ENCODE results near the gene CCDC117.
"Not testable (repeated sequence)": the region's sequence is repeated elsewhere in the genome, so short reads cannot be mapped to it uniquely, and the experiment has no call there.

Gene CCDC117, protein sequence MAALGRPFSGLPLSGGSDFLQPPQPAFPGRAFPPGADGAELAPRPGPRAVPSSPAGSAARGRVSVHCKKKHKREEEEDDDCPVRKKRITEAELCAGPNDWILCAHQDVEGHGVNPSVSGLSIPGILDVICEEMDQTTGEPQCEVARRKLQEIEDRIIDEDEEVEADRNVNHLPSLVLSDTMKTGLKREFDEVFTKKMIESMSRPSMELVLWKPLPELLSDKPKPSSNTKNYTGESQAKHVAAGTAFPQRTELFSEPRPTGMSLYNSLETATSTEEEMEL

DNA sequence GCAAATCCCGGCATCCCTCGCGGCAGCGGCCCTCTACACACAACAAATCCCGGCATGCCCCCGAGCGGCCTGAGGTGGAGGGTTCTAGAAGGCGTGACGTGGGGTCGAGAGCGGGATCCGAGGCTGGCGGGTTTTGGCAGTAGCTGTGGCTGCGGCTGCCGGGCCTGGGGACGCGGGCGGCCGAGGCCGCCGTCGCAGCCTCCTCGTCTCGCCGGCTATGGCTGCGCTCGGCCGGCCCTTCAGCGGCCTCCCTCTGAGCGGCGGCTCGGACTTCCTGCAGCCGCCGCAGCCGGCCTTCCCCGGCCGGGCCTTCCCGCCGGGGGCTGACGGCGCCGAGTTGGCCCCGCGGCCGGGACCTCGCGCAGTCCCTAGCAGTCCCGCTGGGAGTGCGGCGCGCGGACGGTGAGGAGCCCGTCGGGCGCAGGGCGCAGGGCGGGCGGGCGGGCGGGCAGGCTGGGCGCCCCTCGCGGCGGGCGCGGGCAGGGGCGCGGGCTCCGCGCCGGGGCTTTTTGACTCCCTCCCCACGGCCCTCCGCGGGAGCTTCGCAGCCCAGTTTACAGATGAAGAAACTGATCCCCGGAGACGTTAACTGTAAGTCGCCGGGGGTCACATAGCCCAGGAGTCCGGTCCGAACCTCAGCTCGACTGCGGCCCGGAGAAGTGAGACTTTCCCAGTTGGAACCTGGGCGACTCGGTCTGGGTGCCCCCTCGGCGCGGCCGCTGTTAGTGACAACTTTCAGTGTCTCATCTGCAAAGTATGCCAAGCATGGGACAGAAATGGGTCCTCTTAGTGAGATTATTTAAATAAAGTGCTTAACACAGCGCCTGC, at the start of gene CCDC117:
CCDC117 (plus strand) TSS at position 63 of the 828 bp plus-strand sequence; CDS start at position 218, 155 bp downstream.
- Histone ChIP-seq H3K4me3 (peak within 1 kb of the TSS; percentile 81), H3K4me1 (peaks cover 17% of the 10 kb centered on the region), H3K9ac (peak within 1 kb of the TSS; percentile 93), H3K27me3 (no peaks in the 10 kb centered on the region), H3K9me3 (peaks cover 9% of the 10 kb centered on the region), H3K27ac (peak within 1 kb of the TSS; percentile 95), H3K36me3 (peaks cover 37% of the 10 kb centered on the region), H3K4me2 (peak within 1 kb of the TSS; percentile 85), H4K20me1 (peaks cover 29% of the 10 kb centered on the region)
- no peak for TF ChIP-seq Cebpa-rat (IDR thresholded peaks at IDR 0.05)

DNA sequence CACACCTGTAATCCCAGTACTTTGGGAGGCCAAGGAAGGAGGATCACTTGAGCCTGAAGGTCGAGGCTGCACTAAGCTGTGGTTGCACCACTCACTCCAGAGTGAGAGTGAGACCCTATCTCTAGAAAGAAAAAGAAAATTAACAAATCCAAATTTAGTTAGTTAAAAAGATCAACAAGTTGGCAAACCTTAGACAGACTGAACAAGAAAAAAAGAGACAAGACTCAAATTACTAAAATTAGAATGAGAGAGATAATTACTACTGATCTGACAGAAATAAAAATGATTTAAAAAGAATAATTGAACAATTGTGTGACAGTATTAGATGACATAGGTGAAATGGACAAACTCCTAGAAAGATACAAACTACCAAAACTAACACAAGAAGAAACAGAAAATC, 44.5 kb upstream of the CCDC117 start:
- Histone ChIP-seq H3K4me2 (peak overlapping the region; percentile 81; the same call in 1 of the 2 replicates), H3K4me3 (no peak overlapping the region), H3K36me3 (peaks cover 75% of the 10 kb centered on the region), H3K27me3 (no peaks in the 10 kb centered on the region), H3K27ac (no peak overlapping the region), H4K20me1 (peaks cover 38% of the 10 kb centered on the region), H3K4me1 (peaks cover 18% of the 10 kb centered on the region), H3K9me3 (no peaks in the 10 kb centered on the region), H3K9ac (no peak overlapping the region)
- no peak for TF ChIP-seq Cebpa-rat (IDR thresholded peaks at IDR 0.05)

DNA sequence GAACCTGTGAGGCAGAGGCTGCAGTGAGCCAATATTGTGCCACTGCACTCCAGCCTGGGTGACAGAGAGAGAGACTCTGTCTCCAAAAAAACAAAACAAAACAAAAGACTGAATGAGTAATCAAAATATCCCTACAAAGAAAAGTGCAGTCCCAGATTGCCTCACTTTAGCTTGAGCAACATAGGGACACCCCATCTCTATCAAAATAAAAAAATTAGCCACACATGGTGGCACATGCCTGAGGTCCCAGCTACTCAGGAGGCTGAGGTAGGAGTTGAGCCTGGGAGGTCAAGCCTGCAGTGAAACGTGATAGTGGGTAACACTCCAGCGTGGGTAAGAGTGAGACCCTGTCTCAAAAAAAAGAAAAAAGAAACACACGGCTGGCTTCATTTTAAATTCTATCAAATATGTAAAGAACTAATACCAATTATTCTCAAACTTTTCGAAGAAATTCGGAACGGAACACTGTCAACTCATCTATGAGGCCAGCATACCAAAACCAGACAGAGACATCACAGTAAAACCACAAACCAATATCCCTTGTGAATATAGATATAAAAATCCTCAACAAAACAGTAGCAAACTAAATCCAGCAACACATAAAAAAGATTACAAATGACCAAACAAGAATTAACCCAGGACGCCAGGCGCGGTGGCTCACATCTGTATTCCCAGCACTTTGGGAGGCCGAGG, 43.7 kb upstream of the CCDC117 start:
- H3K4me3 ChIP-seq = no peak overlapping the region
- no peak for TF ChIP-seq Cebpa-rat (IDR thresholded peaks at IDR 0.05)
- H3K9ac ChIP-seq = no peak overlapping the region
- no peaks in the 10 kb centered on the region for H3K27me3 ChIP-seq
- peaks cover 18% of the 10 kb centered on the region for H3K4me1 ChIP-seq
- H3K27ac ChIP-seq = no peak overlapping the region
- H3K9me3 ChIP-seq = no peaks in the 10 kb centered on the region
- peak overlapping the region; percentile 81 for H3K4me2 ChIP-seq
- H3K36me3 ChIP-seq = peaks cover 75% of the 10 kb centered on the region
- H4K20me1 ChIP-seq = peaks cover 43% of the 10 kb centered on the region

DNA sequence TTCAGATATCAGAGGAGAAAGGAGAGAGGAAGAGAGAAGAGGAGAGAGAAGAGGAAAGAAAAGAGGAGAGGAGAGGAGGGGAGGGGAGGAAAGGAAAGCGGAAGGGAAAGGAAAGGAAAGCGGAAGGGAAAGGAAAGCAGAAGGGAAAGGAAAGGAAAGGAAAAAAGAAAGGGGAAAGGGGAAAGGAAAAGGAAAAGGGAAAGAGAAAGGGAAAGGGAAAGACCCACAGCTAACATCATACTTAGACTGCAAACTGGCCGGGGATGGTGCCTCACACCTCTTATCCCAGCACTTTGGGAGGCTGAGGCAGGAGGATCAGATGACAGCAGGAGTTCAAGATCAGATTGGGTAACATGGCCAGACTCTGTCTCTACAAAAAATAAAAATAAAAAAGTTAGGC, 42.3 kb upstream of the CCDC117 start:
- no peak overlapping the region for H3K9ac ChIP-seq
- no peaks in the 10 kb centered on the region for H3K27me3 ChIP-seq
- H3K9me3 ChIP-seq = no peaks in the 10 kb centered on the region
- H3K4me3 ChIP-seq = no peak overlapping the region
- H4K20me1 ChIP-seq = peaks cover 51% of the 10 kb centered on the region
- TF ChIP-seq Cebpa-rat (IDR thresholded peaks at IDR 0.05) = no peak
- H3K36me3 ChIP-seq = peaks cover 71% of the 10 kb centered on the region
- H3K4me2 ChIP-seq = no peak overlapping the region
- no peak overlapping the region for H3K27ac ChIP-seq
- H3K4me1 ChIP-seq = peaks cover 18% of the 10 kb centered on the region

DNA sequence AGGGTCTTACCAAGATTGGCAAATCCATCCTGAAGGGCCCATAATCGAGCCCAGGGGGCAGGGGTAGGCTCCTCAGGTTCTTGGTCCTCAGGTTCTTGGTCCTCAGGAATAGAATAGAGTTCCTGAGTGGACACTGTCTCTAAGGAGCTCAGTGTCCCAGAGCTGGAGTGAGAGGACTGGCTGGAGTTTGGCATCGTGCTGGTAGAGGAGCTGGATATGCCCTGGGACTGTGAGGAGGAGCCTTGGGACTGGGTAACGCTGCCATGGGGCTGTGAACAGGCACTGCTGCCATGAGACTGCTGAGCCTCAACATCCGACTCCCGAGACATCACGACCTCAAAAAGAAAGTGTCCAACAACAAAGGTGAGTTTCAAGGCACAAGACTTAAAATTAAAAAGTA, 38.1 kb upstream of the CCDC117 start:
- Histone ChIP-seq H3K27me3 (no peaks in the 10 kb centered on the region), H3K4me2 (no peak overlapping the region), H3K36me3 (peaks cover 77% of the 10 kb centered on the region), H4K20me1 (peaks cover 42% of the 10 kb centered on the region), H3K9ac (no peak overlapping the region), H3K4me3 (no peak overlapping the region), H3K9me3 (no peaks in the 10 kb centered on the region), H3K4me1 (peaks cover 8% of the 10 kb centered on the region), H3K27ac (no peak overlapping the region)
- TF ChIP-seq Cebpa-rat (IDR thresholded peaks at IDR 0.05) = no peak

DNA sequence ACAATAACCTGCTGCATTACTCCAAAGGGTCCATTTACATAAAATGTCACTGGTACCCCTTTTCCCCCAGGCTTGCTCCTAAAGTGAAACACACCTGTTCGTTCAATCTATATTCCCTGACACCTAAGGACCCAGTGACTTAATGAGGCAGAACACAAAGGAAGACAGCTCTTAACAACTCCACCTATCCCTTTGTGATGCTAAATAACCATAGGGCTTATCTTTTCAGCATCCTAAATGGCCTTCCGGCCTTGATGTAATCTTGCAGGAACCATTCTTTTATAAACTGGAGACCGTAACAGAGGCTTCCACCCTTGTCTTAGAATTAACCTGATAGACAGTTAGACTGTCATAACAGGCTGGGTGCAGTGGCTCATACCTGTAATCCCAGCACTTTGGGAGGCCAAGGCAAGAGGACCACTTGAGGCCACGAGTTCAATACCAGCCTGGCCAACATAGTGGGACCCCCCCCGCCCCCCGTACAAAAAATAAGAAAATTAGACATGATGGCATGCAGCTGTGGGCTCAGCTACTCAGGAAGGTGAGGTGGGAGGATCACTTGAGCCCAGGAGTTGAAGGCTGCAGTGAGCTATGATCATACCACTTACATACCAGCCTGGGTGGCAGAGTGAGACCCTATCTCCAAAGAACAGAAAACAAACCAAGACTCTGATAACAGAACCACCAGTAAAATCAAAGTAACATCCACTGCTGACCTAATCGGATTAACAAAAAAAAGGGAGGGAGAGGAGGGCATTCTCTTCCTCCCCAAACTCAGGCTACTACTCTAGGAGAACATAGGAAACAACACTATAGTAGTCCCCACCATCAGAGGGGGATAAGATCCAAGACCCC, 36.0 kb upstream of the CCDC117 start:
- H3K9ac ChIP-seq = no peak overlapping the region
- H3K9me3 ChIP-seq = no peaks in the 10 kb centered on the region
- H3K27ac ChIP-seq = no peak overlapping the region
- H3K4me3 ChIP-seq = no peak overlapping the region
- no peaks in the 10 kb centered on the region for H3K27me3 ChIP-seq
- peaks cover 66% of the 10 kb centered on the region for H3K36me3 ChIP-seq
- no peak for TF ChIP-seq Cebpa-rat (IDR thresholded peaks at IDR 0.05)
- peaks cover 36% of the 10 kb centered on the region; the same call in 1 of the 2 replicates for H4K20me1 ChIP-seq
- peaks cover 22% of the 10 kb centered on the region for H3K4me1 ChIP-seq
- no peak overlapping the region for H3K4me2 ChIP-seq

DNA sequence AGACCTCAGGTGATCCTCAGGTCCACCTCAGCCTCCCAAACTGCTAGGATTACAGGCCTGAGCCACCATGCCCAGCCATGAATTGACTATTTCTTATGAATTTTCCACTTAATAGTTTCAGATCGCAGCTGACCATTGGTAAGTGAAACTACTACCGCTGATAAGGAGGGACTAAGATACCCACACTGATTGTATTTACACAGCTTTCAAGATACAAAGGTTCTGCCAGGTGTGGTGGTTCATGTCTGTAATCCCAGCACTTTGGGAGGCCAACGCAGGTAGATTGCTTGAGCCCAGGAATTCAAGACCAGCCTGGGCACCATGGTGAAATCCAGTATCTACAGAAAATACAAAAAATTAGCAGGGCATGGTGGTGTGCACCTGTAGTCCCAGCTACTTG, 34.8 kb upstream of the CCDC117 start:
- H3K27me3 ChIP-seq = no peaks in the 10 kb centered on the region
- H3K36me3 ChIP-seq = peaks cover 55% of the 10 kb centered on the region
- H3K4me2 ChIP-seq = no peak overlapping the region
- no peaks in the 10 kb centered on the region for H3K9me3 ChIP-seq
- no peak overlapping the region for H3K9ac ChIP-seq
- no peak for TF ChIP-seq Cebpa-rat (IDR thresholded peaks at IDR 0.05)
- peaks cover 36% of the 10 kb centered on the region for H4K20me1 ChIP-seq
- no peak overlapping the region for H3K4me3 ChIP-seq
- peaks cover 24% of the 10 kb centered on the region for H3K4me1 ChIP-seq
- no peak overlapping the region for H3K27ac ChIP-seq

DNA sequence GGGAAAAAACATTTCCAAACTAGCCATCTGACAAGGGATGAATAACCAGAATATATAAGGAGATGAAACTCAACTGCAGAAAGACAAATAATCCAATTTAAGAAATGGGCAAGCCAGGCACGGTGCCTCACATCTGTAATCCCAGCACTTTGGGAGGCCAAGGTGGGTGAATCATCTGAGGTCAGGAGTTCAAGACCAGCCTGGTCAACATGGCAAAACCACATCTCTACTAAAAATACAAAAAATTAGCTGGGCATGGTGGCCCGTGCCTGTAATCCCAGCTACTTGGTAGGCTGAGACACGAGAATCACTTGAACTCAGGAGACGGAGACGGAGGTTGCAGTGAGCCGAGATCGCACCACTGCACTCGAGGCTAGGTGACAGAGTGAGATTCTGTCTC, 33.6 kb upstream of the CCDC117 start:
- peaks cover 47% of the 10 kb centered on the region for H3K36me3 ChIP-seq
- peaks cover 32% of the 10 kb centered on the region for H4K20me1 ChIP-seq
- H3K27me3 ChIP-seq, H3K9ac ChIP-seq, H3K4me3 ChIP-seq, H3K9me3 ChIP-seq, H3K27ac ChIP-seq: not testable (repeated sequence)
- H3K4me2 ChIP-seq = 0 out of 2 replicates have a peak overlapping the region, but pooled peaks have one; percentile 1
- H3K4me1 ChIP-seq = peaks cover 34% of the 10 kb centered on the region

DNA sequence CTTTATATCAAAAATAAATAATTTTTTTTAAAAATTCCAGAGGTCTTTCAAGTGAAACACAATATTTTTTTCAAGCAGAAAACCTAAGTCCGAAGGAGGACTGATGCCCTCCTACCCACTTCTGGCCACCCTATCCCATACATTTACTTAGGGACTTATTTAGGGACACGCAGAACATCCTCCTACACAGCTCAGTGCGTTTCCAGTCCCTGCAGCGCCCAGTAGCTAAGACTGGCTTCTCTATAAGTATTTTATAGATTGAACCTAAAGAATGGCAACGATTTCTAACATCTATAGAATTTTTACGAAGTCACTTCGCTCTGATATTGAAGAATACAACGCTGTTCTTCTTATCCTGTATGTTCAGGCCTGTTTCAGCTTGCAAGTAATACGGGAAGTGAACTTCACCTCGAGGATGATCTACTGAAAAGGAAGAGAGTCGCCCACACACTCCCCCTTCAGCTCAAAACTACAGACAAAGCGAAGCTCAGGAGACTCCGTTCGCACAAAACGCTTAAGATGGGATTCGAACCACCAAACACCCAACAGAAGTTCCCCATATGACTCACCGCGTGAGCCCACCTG, 31.2 kb upstream of the CCDC117 start:
- Histone ChIP-seq H3K9ac (peak overlapping the region; percentile 86), H3K27me3 (no peaks in the 10 kb centered on the region), H3K4me1 (peaks cover 34% of the 10 kb centered on the region), H3K36me3 (peaks cover 58% of the 10 kb centered on the region), H3K4me3 (peak overlapping the region; percentile 93), H3K27ac (peak overlapping the region; percentile 68), H4K20me1 (peaks cover 20% of the 10 kb centered on the region), H3K4me2 (peak overlapping the region; percentile 85), H3K9me3 (no peaks in the 10 kb centered on the region)
- no peak for TF ChIP-seq Cebpa-rat (IDR thresholded peaks at IDR 0.05)

Measured in BLaER1 (cell line).